ENCODE data around the gene ADGRL1. TPM values are rescaled to one million over a fixed set of nuclear protein-coding genes. Genes with fewer than 3 reads are reported as not detected.
"Not testable (repeated sequence)": the region's sequence is repeated elsewhere in the genome, so short reads cannot be mapped to it uniquely, and the experiment has no call there.

The ADGRL1 gene
- polyA plus RNA-seq, 3 donors: 1.7 TPM; not detected in 2

GRCh38 chr19:14196105-14196504, 9.9 kb downstream of the ADGRL1 start:
- intact Hi-C loops (cut with micrococcal nuclease): loop anchor here (2.0 to 10.0 kb wide), 3 partner anchors 151 to 279 kb away; partner anchors contain the start of gene PTGER1 (in 1 of the 2)
- peak; percentile 79 for TF ChIP-seq CTCF (IDR thresholded peaks at IDR 0.05)
- not testable (repeated sequence) for H3K4me3 ChIP-seq (replicated peaks in 1 of 3; ENCODE audit: low read depth in 2 of 3, low read length in 3 of 3); H3K27ac ChIP-seq (ENCODE audit: low read depth in 1 of 2, low read length in 2 of 2); H3K36me3 Mint-ChIP-seq; H3K27me3 Mint-ChIP-seq (ENCODE audit: low read depth in 3 of 3); H3K27me3 ChIP-seq (ENCODE audit: control insufficient read depth in 2 of 2, insufficient read depth in 2 of 2, low read length in 2 of 2); H3K36me3 ChIP-seq (replicated peaks in 1 of 2; ENCODE audit: control insufficient read depth in 1 of 2, insufficient read depth in 2 of 2, low read length in 2 of 2); H3K9me3 Mint-ChIP-seq; H3K9me3 ChIP-seq (replicated peaks in 1 of 2; ENCODE audit: control insufficient read depth in 1 of 2, insufficient read depth in 1 of 2, low read length in 2 of 2); H3K4me2 ChIP-seq (replicated peaks; ENCODE audit: extremely low read depth, low read length, poor library complexity, severe bottlenecking); H4K20me1 ChIP-seq (ENCODE audit: insufficient read depth, low read length); H3K4me1 ChIP-seq (ENCODE audit: control insufficient read depth in 1 of 2, insufficient read depth in 2 of 2, low read length in 2 of 2); H3K9ac ChIP-seq (ENCODE audit: insufficient read depth, low read length, poor library complexity, severe bottlenecking); H3K79me2 ChIP-seq (ENCODE audit: insufficient read depth, low read length); H2AFZ ChIP-seq (ENCODE audit: insufficient read depth, low read depth, low read length, poor library complexity, severe bottlenecking)
- Mint-ChIP-seq H3K4me3 (peak overlapping the region; percentile 64 to 76), H3K27ac (peak overlapping the region in 1 of 7 donors; percentile 64), H3K4me1 (peaks cover 10% of the 10 kb centered on the region)
- 50% methylated on average over 9 of the region's 12 CpGs for WGBS (ENCODE audit: insufficient coverage)
- peak; percentile 48 to 65 (median 57) for DNase-seq

GRCh38 chr19:14195216-14195615, 10.8 kb downstream of the ADGRL1 start:
- not testable (repeated sequence) for H3K9me3 Mint-ChIP-seq; H4K20me1 ChIP-seq (ENCODE audit: insufficient read depth, low read length); H3K36me3 Mint-ChIP-seq; H2AFZ ChIP-seq (ENCODE audit: insufficient read depth, low read depth, low read length, poor library complexity, severe bottlenecking); H3K27me3 Mint-ChIP-seq (ENCODE audit: low read depth in 3 of 3); H3K4me3 ChIP-seq (replicated peaks in 1 of 3; ENCODE audit: low read depth in 2 of 3, low read length in 3 of 3); H3K27ac ChIP-seq (ENCODE audit: low read depth in 1 of 2, low read length in 2 of 2); H3K4me2 ChIP-seq (replicated peaks; ENCODE audit: extremely low read depth, low read length, poor library complexity, severe bottlenecking); H3K27me3 ChIP-seq (ENCODE audit: control insufficient read depth in 2 of 2, insufficient read depth in 2 of 2, low read length in 2 of 2); H3K9ac ChIP-seq (ENCODE audit: insufficient read depth, low read length, poor library complexity, severe bottlenecking); H3K79me2 ChIP-seq (ENCODE audit: insufficient read depth, low read length); H3K4me1 ChIP-seq (ENCODE audit: control insufficient read depth in 1 of 2, insufficient read depth in 2 of 2, low read length in 2 of 2); H3K27ac Mint-ChIP-seq; H3K9me3 ChIP-seq (replicated peaks in 1 of 2; ENCODE audit: control insufficient read depth in 1 of 2, insufficient read depth in 1 of 2, low read length in 2 of 2); DNase-seq; H3K4me3 Mint-ChIP-seq; H3K36me3 ChIP-seq (replicated peaks in 1 of 2; ENCODE audit: control insufficient read depth in 1 of 2, insufficient read depth in 2 of 2, low read length in 2 of 2)
- intact Hi-C loops (cut with micrococcal nuclease): loop anchor here in 1 of 2 donors (5.0 to 10.0 kb wide), 2 partner anchors 152 to 280 kb away; partner anchors contain the start of gene PTGER1
- WGBS (ENCODE audit: insufficient coverage): 97% methylated on average over 6 of the region's 12 CpGs
- H3K4me1 Mint-ChIP-seq: peaks cover 12% of the 10 kb centered on the region
